HG03045 (cell line): ENCODE data around the gene NDUFV3.
"Not testable (repeated sequence)": the region's sequence is repeated elsewhere in the genome, so short reads cannot be mapped to it uniquely, and the experiment has no call there.

ENCODE experiments used
- ATAC-seq: cut with Tn5 transposase; IDR thresholded peaks from one replicate; pipeline ENCODE4 v1.9.1; 2021; ENCODE audit warnings: mild to moderate bottlenecking, moderate library complexity; ENCODE audit not compliant: unreplicated experiment

The NDUFV3 gene

GRCh38 chr21:42933137-42933970 lies 40.2 kb downstream of the NDUFV3 start:
- not testable (repeated sequence) for ATAC-seq

- ATAC-seq, result not testable (repeated sequence)
Observed at GRCh38 chr21:42933973-42934372, 40.9 kb downstream of the NDUFV3 start.

GRCh38 chr21:42936360-42936759 lies 43.3 kb downstream of the NDUFV3 start:
- not testable (repeated sequence) for ATAC-seq

- not testable (repeated sequence) for ATAC-seq
Observed at GRCh38 chr21:42937034-42937940, 44.2 kb downstream of the NDUFV3 start.

GRCh38 chr21:42937960-42938605 lies 45.0 kb downstream of the NDUFV3 start:
- no peak for ATAC-seq

GRCh38 chr21:42938606-42938995 lies 45.5 kb downstream of the NDUFV3 start:
- ATAC-seq, result not testable (repeated sequence)

GRCh38 chr21:42939582-42940413 lies 46.7 kb downstream of the NDUFV3 start:
- no peak for ATAC-seq

- ATAC-seq, result no peak
Observed at GRCh38 chr21:42941696-42942085, 48.6 kb downstream of the NDUFV3 start.

GRCh38 chr21:42942244-42942643 lies 49.1 kb downstream of the NDUFV3 start:
- no peak for ATAC-seq

- not testable (repeated sequence) for ATAC-seq
Observed at GRCh38 chr21:42949094-42949755, 56.1 kb downstream of the NDUFV3 start.

GRCh38 chr21:42951193-42951592 lies 58.1 kb downstream of the NDUFV3 start:
- not testable (repeated sequence) for ATAC-seq

- peak; percentile 90 for ATAC-seq
Observed at GRCh38 chr21:42956824-42957630, 63.9 kb downstream of the NDUFV3 start.

GRCh38 chr21:42958122-42958521 lies 65.0 kb downstream of the NDUFV3 start:
- ATAC-seq, result not testable (repeated sequence)

- ATAC-seq, result no peak
Observed at GRCh38 chr21:42959728-42960127, 66.6 kb downstream of the NDUFV3 start.

GRCh38 chr21:42962380-42963007 lies 69.4 kb downstream of the NDUFV3 start:
- no peak for ATAC-seq
